ENCODE measurements around the gene ANKRD34C. TPM values are rescaled to one million over a fixed set of nuclear protein-coding genes. Genes with fewer than 3 reads are reported as not detected.

The ANKRD34C gene
- total and polyA plus RNA-seq, 8 donors, result not detected

- 0 to 1% (median 0%) methylated on average over 39 to 67 of the region's 76 CpGs for WGBS, 5 donors
- Histone ChIP-seq H3K9me3 (no peaks in the 10 kb centered on the region), H3K27me3 (peaks cover 0 to 15% (median 0%) of the 10 kb centered on the region in 3 donors), H3K4me1 (peaks cover 7 to 52% (median 47%) of the 10 kb centered on the region in 4 donors), H3K4me3 (peak within 1 kb of the TSS; percentile 60 to 91 (median 75)), H3K27ac (peak within 1 kb of the TSS; percentile 74 to 84 (median 80)), H3K36me3 (peaks cover 21 to 30% (median 28%) of the 10 kb centered on the region in 4 donors)
- peak; percentile 77 to 96 for DNase-seq
- intact Hi-C loops (cut with DNase I; ENCODE audit: low total_unique reads), result no loop called here
- no peak for TF ChIP-seq EP300 (IDR thresholded peaks at IDR 0.05)
- TF ChIP-seq POLR2AphosphoS5 (IDR thresholded peaks at IDR 0.05), result peak in 2 of 3 donors; percentile 56 to 72
- no peak for TF ChIP-seq POLR2A (IDR thresholded peaks at IDR 0.05)
- TF ChIP-seq, protein P1, sequence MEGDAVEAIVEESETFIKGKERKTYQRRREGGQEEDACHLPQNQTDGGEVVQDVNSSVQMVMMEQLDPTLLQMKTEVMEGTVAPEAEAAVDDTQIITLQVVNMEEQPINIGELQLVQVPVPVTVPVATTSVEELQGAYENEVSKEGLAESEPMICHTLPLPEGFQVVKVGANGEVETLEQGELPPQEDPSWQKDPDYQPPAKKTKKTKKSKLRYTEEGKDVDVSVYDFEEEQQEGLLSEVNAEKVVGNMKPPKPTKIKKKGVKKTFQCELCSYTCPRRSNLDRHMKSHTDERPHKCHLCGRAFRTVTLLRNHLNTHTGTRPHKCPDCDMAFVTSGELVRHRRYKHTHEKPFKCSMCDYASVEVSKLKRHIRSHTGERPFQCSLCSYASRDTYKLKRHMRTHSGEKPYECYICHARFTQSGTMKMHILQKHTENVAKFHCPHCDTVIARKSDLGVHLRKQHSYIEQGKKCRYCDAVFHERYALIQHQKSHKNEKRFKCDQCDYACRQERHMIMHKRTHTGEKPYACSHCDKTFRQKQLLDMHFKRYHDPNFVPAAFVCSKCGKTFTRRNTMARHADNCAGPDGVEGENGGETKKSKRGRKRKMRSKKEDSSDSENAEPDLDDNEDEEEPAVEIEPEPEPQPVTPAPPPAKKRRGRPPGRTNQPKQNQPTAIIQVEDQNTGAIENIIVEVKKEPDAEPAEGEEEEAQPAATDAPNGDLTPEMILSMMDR (IDR thresholded peaks at IDR 0.05), result peak in 1 of 7 experiments; percentile 10
Observed at GRCh38 chr15:79310985-79311900, 28.7 kb downstream of the ANKRD34C start, which contains the start of gene TMED3. TMED3 (plus strand) TSS chr15:79311112; CDS start chr15:79311250, 138 bp downstream.

- Histone ChIP-seq H3K9me3 (no peaks in the 10 kb centered on the region), H3K27ac (peak overlapping the region in 4 of 5 donors; percentile 74 to 81 (median 78)), H3K36me3 (peaks cover 24 to 37% (median 36%) of the 10 kb centered on the region in 4 donors), H3K4me1 (peaks cover 7 to 53% (median 49%) of the 10 kb centered on the region in 4 donors), H3K4me3 (peak overlapping the region; percentile 60 to 91 (median 75)), H3K27me3 (peaks cover 0 to 12% (median 0%) of the 10 kb centered on the region in 3 donors)
- TF ChIP-seq POLR2AphosphoS5 (IDR thresholded peaks at IDR 0.05), result no peak
- TF ChIP-seq, protein P1 (IDR thresholded peaks at IDR 0.05), result no peak
- TF ChIP-seq POLR2A (IDR thresholded peaks at IDR 0.05), result no peak
- TF ChIP-seq EP300 (IDR thresholded peaks at IDR 0.05), result no peak
- 29 to 45% (median 33%) methylated on average over 8 of the region's 8 CpGs for WGBS, 5 donors
- intact Hi-C loops (cut with DNase I; ENCODE audit: low total_unique reads), result no loop called here
- peak in 1 of 2 donors; percentile 11 for DNase-seq
Observed at GRCh38 chr15:79311901-79312553, 29.5 kb downstream of the ANKRD34C start.

- WGBS, 5 donors, result 96 to 100% (median 97%) methylated on average over 1 of the region's 1 CpG
- H3K4me1 ChIP-seq, result peaks cover 7 to 54% (median 49%) of the 10 kb centered on the region in 4 donors
Observed at GRCh38 chr15:79314186-79314585, 31.7 kb downstream of the ANKRD34C start.

More at GRCh38 chr15:79314186-79314585, 31.7 kb downstream of the ANKRD34C start:
- intact Hi-C loops (cut with DNase I; ENCODE audit: low total_unique reads), result no loop called here
- peaks cover 0 to 2% (median 0%) of the 10 kb centered on the region in 3 donors for H3K27me3 ChIP-seq
- H3K27ac ChIP-seq, result no peak overlapping the region
- no peak overlapping the region for H3K4me3 ChIP-seq
- peaks cover 41 to 59% (median 57%) of the 10 kb centered on the region in 4 donors for H3K36me3 ChIP-seq
- TF ChIP-seq, protein P1 (IDR thresholded peaks at IDR 0.05), result no peak
- TF ChIP-seq POLR2AphosphoS5 (IDR thresholded peaks at IDR 0.05) (no peak), EP300 (IDR thresholded peaks at IDR 0.05) (no peak)
- DNase-seq, result no peak
- no peaks in the 10 kb centered on the region for H3K9me3 ChIP-seq

All from stomach (tissue), 9 donors.